Kidney capillary endothelial cell (primary cell): ENCODE results near the gene IRAK3.
A peak's percentile ranks its signal among the peaks of the same experiment; 100 is the strongest.
"Not testable (repeated sequence)": the region's sequence is repeated elsewhere in the genome, so short reads cannot be mapped to it uniquely, and the experiment has no call there.

Source experiments
- DNase-seq: peaks from one replicate; pipeline ENCODE4 v3.0.0-alpha.2; 2018; ENCODE audit warnings: low spot score

IRAK3 gene

DNA sequence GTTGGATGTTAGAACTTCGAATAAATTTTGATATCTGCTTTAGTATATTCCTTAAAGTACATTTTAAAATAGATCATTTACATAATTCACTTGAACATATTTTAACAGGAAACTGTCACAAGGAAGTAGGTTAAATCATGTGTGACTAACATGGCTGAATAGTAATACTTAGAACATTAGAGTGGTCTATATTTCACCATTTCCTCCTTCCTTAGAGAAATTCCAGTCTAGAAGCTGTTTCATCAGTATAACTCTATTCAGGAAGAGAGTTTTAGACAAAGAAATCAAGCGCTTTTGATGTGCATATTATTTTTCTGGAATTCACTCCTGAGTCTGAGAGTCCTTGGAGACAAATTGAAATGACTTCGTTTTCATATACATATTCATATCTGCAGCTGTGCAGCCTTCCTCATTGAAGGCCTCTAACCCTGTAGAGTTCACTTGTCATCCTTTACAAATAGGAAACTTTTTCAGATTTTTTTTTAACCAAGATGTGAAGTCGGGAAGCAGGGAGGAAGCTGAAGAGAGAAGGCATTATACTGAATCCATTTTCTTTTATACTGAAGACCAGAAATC lies 28.4 kb downstream of the IRAK3 start:
- peak; percentile 66 for DNase-seq

DNA sequence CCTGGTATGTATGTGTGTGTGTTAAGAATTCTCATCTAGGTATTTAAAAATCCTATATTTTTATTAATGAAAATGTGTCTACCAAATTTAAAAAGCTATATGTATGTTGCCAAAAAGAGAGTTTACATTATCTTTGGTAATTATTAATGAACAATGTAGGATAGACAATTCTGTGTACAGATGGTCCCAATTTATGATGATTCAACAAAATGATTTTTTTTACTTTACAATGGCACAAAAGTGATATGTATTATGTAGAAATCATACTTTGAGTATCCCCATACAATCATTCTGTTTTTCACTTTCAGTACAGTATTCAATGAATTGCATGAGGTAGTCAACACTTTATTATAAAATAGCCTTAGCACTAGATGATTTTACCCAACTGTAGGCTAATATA lies 39.4 kb downstream of the IRAK3 start:
- DNase-seq = no peak

DNA sequence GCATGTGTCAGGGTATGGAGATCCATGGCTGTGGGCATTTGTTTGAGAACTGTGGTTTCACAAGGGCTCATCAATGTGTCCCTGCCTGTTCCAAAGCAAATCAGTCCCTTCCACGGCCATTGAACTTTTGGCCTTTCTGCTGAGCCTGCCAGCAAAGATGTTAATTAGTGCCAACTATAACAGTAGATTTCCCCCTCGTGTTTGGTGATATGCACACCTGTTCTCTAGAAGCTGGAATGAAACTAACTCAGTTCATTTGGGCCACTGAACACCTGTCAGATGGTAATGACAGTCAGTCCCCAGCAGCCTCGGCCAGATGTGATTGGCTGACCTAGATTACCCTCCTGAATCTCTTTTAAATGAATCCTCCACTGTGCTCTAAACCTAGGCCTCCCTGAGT lies 43.2 kb downstream of the IRAK3 start:
- no peak for DNase-seq

DNA sequence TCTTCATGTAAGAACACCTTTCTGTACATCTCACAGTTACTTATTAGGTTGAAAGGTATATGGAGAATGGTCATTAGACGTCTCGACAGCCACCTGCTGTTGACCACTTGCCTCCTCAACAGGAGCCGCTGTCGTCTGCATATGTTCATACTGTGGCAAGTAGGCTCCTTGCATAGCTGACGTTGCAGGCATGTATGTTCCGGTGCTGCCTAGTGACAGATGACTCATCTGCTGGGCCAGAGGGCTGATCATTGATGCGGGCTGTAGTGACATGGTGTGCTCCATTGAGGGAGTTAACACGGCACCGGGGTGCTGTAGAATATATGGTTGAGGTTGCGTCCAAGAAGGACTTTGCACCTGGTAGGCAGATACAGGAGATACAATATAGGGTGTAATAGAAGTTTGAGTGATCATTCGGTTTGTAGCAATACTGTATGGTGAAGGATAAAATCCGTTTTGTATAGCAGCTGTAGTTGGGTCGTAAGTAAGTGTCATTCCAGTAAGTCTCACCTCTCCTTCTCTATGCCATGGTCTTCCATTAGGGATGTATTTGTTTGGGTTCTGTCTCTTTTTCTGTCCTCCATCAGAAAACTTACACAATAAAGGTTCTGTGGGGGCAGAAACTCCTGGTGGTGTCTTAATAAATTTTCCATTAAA lies 45.2 kb downstream of the IRAK3 start:
- DNase-seq = not testable (repeated sequence)

DNA sequence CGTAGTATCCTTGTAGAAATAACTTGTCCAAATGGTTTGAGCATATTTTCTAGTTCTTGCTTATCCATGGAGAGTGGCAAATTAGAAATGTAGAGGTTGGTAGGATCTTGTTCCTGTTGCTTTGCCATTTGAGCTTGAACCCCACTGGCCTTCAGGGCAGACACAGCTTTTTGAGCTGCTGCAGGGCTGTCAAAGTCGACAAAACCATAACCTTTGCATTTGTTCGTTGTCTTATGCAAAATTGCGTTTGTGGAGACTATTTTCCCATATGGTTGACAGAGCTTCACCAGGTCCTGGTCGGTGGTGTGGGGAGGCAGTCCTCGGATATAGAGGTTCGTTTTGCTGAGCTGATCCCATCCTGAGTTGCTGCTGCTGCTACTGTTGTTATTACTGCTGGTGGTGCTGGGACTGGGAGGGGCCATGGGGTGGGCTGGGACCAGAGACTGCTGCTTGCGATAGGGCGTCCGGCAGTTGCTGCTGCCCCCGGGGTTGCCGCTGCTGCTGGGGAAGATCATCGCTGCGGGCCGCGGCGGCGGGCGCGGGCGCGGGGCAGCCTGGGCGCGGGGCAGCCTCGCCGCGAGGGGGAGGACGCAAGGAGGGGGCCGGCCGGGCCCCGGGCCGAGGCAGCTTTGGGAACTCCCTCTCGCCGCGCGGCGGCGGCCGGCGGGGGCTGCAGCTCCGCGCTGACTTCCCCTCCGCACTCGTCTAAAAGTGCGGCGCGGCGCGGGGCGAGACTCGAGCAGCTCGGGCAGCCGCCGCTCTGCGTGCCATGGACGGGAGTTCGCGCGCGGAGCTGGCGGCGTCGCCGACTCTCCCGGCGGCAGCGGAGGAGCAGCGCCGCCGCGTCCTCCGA lies 46.0 kb downstream of the IRAK3 start:
- DNase-seq = peak; percentile 19

DNA sequence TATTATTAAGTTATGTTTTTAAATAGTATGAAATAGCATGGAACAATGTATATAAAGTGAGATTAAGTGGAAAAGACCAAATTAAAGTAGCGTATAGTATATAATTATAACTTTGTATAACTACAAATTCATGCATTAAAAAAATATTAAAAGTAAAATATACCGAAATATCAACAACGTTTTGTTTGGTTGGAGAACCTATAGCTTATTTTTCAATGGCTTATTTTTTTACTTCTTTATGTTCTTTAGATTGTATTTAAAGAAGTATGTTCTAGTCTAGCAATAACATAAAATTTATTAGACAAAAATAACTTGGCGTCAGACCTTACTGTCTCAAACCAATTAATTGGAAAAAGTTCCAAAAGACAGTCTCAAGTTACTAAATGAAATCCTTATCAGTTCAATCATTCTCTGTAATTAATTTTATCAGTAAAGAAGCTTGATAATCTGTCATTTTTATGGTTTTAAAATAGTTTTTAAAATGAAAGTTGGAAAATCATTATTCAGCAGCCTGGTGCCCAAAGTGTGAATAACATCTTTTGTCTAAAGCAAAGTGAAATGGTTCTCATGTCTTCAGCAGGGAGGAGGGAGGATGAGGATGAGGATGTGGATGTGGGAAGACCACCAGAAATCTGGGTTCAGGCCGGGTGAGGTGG lies 46.7 kb downstream of the IRAK3 start:
- peak; percentile 29 for DNase-seq

DNA sequence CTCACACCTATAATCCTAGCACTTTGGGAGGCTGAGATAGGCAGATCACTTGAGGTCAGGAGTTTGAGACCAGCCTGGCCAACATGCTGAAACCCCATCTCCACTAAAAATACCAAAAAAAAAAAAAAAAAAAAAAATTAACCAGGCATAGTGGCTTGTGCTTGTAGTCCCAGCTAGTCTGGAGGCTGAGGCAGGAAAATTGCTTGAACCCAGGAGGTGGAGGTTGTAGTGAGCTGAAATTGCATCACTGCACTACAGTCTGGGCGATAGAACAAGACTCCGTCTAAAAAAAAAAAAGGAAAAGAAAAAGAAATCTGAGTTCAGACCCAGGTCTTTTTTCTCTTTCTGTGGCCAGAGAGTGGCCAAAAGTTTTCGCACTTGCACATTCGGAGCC lies 47.3 kb downstream of the IRAK3 start:
- not testable (repeated sequence) for DNase-seq

DNA sequence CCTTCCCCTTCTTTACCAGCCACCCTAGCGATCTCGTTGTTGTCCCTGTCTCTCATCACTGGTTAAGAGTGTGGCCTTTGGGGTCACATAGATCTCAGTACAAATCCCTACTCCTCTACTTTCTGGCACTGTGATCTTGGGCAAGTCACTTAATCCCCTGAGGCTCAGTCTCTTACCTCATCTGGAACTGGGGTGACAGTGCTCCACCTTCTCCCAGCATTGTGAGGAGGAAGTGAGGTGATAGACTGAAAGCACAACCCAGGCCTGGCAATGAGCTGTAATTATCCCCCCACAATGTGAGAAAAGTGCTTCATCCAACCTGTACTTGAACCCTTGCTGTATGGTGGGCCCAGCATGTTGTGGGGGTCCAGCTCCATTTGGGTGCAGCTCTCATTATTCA lies 48.0 kb downstream of the IRAK3 start:
- DNase-seq = no peak

DNA sequence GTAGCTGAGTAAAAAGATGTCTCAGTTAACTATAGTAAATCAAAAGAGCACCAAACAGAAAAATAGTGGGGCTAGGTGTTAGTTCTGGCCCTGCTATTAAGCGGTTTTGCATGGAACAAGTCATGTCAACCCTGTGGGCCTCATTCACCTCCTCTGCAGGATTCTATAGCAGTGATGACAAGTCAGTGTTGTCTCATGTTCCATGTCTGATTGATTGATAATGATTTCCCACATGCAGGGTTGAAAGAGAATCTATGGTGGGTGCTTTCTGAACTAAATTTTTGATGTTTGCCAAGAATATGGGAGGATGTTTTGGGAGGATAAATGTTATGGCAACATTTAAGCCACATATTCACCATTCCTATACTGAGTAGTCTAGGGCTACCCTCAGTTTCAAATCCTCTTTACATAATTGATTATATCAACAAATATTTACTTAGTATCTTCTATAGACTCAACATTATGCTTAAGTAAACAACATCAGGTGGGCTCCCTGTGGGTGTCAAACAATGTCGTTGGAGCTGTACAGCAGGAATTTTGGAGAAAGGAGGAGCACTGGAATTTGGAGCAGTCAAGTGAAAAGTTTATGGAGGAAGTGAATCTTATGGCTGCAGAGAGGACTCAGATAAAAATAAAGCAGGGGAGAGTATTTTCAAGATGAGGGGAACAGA lies 48.6 kb downstream of the IRAK3 start:
- no peak for DNase-seq

DNA sequence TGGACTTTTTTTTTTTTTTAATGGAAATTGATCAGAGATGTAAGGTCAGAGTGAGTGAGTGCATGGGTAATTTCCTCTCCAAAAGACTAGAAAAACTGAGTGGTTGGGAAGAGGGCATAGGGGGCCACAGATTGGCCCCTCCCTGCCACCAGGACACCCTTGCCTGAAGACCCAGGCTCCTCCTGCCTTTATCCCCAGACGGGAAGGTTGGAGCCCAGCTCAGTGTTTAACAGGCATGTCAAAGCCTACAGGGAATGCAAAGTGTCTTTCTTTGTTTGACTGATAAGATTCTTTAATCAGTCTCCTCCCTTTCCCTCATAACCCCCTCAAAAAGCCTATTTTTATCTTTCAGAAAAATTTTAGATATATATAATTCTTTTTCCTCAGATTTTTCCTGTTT lies 50.3 kb downstream of the IRAK3 start:
- no peak for DNase-seq

DNA sequence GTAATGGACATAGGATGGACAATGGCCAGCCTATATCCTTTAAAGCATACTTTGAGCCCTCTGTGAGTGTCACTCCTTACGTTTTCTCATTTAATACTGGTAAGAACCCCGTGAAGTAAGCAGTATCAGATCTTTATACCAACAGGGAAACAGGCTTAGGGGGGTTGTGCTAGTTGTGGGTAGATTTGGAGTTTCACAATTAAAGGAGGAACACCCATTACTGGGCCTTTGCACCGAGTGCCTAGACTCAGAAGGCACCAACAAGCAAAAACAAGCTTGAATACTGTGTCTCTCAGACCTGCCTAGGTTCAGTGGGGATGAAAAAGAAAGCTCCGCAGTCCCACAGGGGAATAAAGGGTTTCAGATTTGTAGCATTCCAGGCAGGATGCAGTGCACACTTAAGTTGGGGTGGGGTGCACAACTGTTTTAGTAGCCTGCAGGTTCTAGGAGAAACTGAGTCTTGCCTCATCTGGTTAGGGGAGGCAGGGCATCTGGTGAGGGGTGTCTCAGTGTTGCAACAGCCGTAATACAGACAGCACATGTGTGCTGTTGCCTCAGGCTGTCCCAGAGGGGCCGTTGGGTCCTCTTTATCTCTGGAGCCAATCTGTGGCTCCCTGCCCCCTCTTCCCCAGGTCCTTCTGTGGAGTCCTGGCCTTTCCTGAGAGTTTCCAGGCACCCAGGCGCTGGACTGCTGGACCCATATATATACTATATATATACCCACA lies 51.2 kb downstream of the IRAK3 start:
- DNase-seq = no peak

DNA sequence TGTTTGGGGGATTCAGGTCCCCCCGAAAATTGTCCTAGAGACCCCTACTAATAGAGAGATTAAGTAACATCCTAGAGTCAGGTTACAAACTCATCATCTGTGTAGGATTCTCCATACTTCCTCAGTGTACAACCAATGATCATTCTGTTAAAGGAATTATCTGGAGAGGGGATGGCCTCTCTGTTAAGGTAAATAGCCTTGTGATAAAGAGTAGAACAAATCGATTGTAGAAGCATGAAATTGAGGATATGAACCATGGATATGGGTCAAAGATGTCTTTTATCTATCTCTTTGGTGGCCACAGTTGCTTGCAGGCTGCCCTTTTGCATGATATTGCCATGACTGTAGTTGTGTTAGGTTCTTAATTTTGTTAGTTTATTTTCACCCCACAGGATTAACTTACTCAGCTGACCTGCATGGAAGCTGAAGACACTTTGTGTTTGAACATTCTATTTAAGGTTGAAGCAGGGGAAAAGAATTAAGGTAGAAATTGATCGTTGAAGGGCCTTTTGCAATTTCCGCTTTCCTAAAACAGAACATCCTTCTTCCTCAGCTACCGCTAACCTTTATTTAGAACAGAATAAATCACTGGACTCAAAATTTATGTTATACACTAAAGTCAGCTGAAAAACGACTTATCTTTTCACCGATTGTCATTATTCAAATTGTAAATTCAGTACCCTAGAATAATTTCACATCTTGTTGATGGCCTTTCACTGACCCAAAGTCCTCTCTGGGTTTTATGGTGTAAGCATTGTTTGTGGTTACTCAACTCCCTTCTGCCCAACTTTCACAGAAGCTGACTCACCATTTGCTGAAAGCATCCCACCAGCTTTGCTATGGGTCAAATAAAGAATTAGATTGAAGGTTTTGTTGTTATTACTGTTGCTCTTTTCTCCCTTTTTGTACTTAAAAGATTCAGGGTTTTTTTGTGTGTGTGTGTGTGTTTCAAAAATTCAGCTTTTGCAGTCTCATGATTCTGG lies 52.3 kb downstream of the IRAK3 start:
- DNase-seq = no peak

DNA sequence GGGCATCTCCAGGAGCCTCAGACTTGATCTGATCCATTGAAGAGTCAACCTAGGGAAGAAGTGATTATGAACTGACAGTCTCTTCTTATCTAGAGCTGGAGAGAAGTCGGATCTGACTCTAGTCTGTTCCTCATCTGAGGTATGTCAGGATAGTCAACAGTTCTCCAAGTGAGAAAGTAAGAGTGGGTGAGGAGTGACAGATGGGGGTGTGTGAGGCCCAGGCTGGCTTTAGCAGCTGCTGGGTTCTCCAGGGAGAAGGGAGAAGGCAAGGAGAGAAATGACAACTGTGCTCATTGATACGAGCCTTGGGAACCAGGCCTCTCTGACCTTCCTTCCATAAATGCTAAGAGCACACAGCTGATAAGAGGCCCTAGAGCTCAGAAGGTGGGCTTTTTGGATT lies 53.3 kb downstream of the IRAK3 start:
- DNase-seq = no peak

DNA sequence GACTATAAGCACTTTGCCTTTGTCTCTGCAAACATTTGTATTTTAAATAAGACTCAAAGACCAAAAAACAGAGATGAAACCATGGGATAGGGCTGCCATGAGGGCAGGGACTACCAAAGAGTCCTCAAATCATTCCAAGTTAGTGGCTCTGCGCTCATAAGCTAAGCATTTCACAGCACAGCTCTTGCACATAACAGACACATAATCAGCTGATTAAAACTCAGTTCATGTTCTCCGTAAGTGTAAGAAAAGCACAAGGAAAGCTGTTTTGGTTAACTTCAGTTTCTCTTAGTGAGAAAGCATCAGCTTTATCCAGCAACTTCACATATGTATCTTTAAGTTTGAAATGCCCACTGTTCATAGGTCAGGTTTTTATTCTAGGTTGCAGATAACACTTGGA lies 54.9 kb downstream of the IRAK3 start:
- no peak for DNase-seq

DNA sequence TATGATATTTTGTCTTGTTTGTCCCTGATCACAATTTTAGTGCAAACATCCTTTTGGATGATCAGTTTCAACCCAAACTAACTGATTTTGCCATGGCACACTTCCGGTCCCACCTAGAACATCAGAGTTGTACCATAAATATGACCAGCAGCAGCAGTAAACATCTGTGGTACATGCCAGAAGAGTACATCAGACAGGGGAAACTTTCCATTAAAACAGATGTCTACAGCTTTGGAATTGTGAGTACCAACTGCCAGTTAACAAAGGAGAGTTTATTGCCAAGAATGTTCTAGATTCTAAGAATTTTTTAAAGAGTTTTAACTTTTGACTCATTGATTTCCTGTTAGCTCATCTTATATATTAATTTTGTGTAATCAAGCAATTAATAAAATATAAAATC lies 55.4 kb downstream of the IRAK3 start:
- DNase-seq = no peak

DNA sequence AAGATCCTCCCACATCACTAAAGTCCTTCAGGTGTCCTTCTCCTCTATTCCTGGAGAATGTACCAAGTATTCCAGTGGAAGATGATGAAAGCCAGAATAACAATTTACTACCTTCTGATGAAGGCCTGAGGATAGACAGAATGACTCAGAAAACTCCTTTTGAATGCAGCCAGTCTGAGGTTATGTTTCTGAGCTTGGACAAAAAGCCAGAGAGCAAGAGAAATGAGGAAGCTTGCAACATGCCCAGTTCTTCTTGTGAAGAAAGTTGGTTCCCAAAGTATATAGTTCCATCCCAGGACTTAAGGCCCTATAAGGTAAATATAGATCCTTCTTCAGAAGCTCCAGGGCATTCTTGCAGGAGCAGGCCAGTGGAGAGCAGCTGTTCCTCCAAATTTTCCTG lies 58.7 kb downstream of the IRAK3 start:
- DNase-seq = no peak

DNA sequence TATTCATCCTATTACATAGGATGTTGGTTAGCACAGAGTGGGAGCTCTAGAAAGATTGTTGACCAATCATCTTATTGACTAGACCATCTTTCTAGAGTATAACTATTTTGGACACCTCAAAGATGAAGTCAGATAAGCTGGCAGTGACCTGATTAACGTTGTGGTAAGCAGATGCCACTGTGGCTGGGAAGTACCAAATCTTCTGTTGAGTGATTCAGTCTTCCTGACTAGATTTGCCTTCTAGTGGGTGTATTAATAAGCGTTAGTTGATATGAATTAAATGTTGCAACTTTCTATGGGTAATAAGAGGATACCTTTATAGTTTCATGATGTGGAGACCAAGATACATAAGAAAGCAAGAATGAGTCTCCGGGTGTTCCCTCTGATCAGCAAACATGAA lies 62.0 kb downstream of the IRAK3 start:
- DNase-seq = no peak

DNA sequence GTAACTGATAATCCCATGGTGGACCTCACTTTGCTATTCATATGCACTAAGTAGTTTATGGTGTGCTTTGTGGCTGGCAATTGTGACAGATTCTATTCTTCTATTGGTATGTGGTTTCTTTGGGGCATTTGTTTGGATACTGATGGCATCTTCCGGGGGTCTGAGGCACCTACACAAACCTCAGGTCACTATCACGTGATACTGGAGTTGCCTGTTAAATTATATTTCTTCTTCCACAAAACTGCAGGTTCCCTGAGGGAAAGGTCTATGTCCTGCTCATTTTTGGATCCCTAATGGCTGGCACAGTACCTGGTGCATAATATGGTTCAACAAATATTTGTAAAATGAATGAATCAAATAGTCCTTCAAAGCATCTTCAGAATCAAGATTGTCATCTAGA lies 63.8 kb downstream of the IRAK3 start:
- no peak for DNase-seq

DNA sequence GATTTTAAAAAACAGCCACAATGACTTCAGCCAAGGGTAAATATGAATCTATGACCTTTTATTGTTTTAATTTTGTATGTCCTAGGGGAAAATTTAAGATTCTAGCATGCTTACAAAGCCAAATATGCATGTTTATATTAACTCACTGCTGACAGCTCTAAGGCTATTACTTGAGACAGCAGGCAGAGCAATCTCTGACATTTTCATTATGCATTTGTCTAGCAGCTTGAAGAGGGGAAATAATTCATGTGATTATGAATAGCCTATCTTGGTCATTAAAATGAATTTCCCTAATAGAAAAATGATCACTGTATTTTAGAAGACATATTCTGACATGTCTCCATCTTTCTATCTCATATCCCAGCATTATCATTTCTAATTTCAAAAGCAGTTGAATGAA lies 66.7 kb downstream of the IRAK3 start:
- DNase-seq = no peak

DNA sequence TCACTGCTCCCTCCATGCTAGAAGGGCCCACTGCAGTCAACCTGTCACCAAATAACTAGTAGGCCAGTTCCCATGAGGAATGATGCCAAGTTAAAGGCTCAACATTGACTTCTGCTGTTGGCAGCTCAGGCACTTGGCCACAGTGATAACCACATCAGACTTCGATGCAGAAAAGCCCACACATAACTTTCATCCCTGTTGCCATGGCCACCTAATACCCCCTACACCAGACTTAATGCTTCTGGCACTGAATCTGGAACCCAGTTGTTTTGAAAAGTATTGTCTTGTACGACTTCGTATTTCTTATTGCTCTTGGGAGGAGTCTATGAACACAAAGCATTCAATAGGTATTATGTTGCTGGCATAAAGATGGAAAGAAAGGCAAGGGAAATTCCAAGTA lies 69.0 kb downstream of the IRAK3 start:
- DNase-seq = no peak
